Sigmoid colon (tissue), 7 donors: ENCODE results near the gene EXOSC2. TPM values are rescaled to one million over a fixed set of nuclear protein-coding genes. Genes with fewer than 3 reads are reported as not detected.

Source experiments
- DNase-seq: peaks from one replicate; pipeline ENCODE4 v3.0.0-alpha.2; 2019
- H3K27ac ChIP-seq, 4 donors: fragments of 200-600 bp; sonication (generic); one replicate each; pipeline ENCODE4 v1.5.1; 2016 to 2019; ENCODE audit warnings: mild to moderate bottlenecking in 1 of 4
- H3K27me3 ChIP-seq, 3 donors: fragments of 200-600 bp; sonication (generic); one replicate each; pipeline ENCODE4 v1.5.1; 2019; ENCODE audit warnings: mild to moderate bottlenecking in 1 of 3
- H3K36me3 ChIP-seq, 4 donors: fragments of 200-600 bp; sonication (generic); one replicate each; pipeline ENCODE4 v1.5.1; 2016 to 2019
- H3K4me1 ChIP-seq, 4 donors: fragments of 200-600 bp; sonication (generic); one replicate each; pipeline ENCODE4 v1.5.1; 2017 to 2019
- H3K4me3 ChIP-seq, 4 donors: fragments of 200-600 bp; sonication (generic); one replicate each; pipeline ENCODE4 v1.5.1; 2017 to 2019; ENCODE audit warnings: mild to moderate bottlenecking in 2 of 4, moderate library complexity in 1 of 4
- H3K9me3 ChIP-seq, 4 donors: fragments of 200-600 bp in 3 of 4; sonication (generic) in 3 of 4; one replicate each; pipeline versions ENCODE4 v1.5.1 to v1.6.1; 2013 to 2019
- EP300 ChIP-seq, 4 donors: sonication (generic); formaldehyde crosslinking; IDR thresholded peaks; one replicate each; pipeline ENCODE4 v1.6.1; 2017; ENCODE audit warnings: antibody characterized with exemption in 4 of 4
- POLR2A ChIP-seq, 2 donors: fragments of 450-650 bp; IDR thresholded peaks; one replicate each; pipeline ENCODE4 v1.6.1; 2016; ENCODE audit warnings: antibody characterized with exemption in 2 of 2, mild to moderate bottlenecking in 2 of 2, moderate library complexity in 2 of 2
- POLR2AphosphoS5 ChIP-seq, 4 donors: sonication (generic); formaldehyde crosslinking; IDR thresholded peaks; one replicate each; pipeline ENCODE4 v1.6.1; 2017; ENCODE audit warnings: antibody characterized with exemption in 4 of 4
- WGBS, 2 donors: extraction: QIAGEN DNeasy Blood & Tissue Kit; methylation state at CpG; one replicate each; pipeline ENCODE4 v1.1.7; 2013; 5-methylcytosine and 5-hydroxymethylcytosine counted together
- intact Hi-C: fragments of 100-400 bp; cut with DNase I; formaldehyde crosslinking; loops from one replicate; pipeline ENCODE4 v1.15.1; 2023
- polyA plus RNA-seq, 3 donors: library from polyadenylated mRNA; stranded (reverse); fragments of 200-250 nt; gene quantifications; one replicate each; pipeline ENCODE4 v1.2.3, GENCODE V29; 2013
- small RNA-seq, 3 donors: library from RNA; depleted of rRNA; stranded (forward); fragments of <200 nt; gene quantifications; one replicate each; pipeline ENCODE3, GENCODE V24; 2016
- total RNA-seq, 4 donors: library from RNA; depleted of rRNA; stranded (reverse); fragments of >200 nt; gene quantifications; one replicate each; pipeline ENCODE4 v1.1.0, GENCODE V29; 2016
- TF ChIP-seq, protein P1 (sequence below), 4 experiments: fragments of 450-650 bp in 3 of 4; fragments of 200-600 bp in 1 of 4; IDR thresholded peaks; one replicate each; pipeline ENCODE4 v1.5.1; 2016 to 2019; ENCODE audit warnings: antibody characterized with exemption in 4 of 4, mild to moderate bottlenecking in 3 of 4, moderate library complexity in 2 of 4
- donor health status: healthy with polysubstance abuse.
- donor health status: Bipolar disorder and iron deficiency.
- donor health status: healthy.

The EXOSC2 gene
- total and polyA plus RNA-seq, 7 donors = 6.6 to 24.1 (median 12.5) TPM

GRCh38 chr9:130745829-130746228 lies 52.2 kb downstream of the EXOSC2 start:
- Histone ChIP-seq H3K4me1 (no peaks in the 10 kb centered on the region), H3K27me3 (no peaks in the 10 kb centered on the region), H3K4me3 (no peak overlapping the region), H3K9me3 (no peaks in the 10 kb centered on the region), H3K36me3 (no peaks in the 10 kb centered on the region), H3K27ac (no peak overlapping the region)
- 74 to 87% methylated on average over 5 of the region's 5 CpGs for WGBS, 2 donors
- TF ChIP-seq, protein P1, sequence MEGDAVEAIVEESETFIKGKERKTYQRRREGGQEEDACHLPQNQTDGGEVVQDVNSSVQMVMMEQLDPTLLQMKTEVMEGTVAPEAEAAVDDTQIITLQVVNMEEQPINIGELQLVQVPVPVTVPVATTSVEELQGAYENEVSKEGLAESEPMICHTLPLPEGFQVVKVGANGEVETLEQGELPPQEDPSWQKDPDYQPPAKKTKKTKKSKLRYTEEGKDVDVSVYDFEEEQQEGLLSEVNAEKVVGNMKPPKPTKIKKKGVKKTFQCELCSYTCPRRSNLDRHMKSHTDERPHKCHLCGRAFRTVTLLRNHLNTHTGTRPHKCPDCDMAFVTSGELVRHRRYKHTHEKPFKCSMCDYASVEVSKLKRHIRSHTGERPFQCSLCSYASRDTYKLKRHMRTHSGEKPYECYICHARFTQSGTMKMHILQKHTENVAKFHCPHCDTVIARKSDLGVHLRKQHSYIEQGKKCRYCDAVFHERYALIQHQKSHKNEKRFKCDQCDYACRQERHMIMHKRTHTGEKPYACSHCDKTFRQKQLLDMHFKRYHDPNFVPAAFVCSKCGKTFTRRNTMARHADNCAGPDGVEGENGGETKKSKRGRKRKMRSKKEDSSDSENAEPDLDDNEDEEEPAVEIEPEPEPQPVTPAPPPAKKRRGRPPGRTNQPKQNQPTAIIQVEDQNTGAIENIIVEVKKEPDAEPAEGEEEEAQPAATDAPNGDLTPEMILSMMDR (IDR thresholded peaks at IDR 0.05) = no peak
- no peak for TF ChIP-seq EP300 (IDR thresholded peaks at IDR 0.05)
- TF ChIP-seq POLR2A (IDR thresholded peaks at IDR 0.05) = no peak
- TF ChIP-seq POLR2AphosphoS5 (IDR thresholded peaks at IDR 0.05) = no peak
- intact Hi-C loops = no loop called here
- DNase-seq = no peak

- WGBS, 2 donors = 96 to 97% methylated on average over 3 of the region's 3 CpGs
- TF ChIP-seq POLR2A (IDR thresholded peaks at IDR 0.05) (no peak), EP300 (IDR thresholded peaks at IDR 0.05) (no peak), POLR2AphosphoS5 (IDR thresholded peaks at IDR 0.05) (no peak)
- TF ChIP-seq, protein P1 (IDR thresholded peaks at IDR 0.05) = no peak
- H3K36me3 ChIP-seq = no peaks in the 10 kb centered on the region
- no peaks in the 10 kb centered on the region for H3K9me3 ChIP-seq
- no peak for DNase-seq
- no peak overlapping the region for H3K27ac ChIP-seq
- H3K27me3 ChIP-seq = no peaks in the 10 kb centered on the region
- intact Hi-C loops = no loop called here
- no peak overlapping the region for H3K4me3 ChIP-seq
- H3K4me1 ChIP-seq = no peaks in the 10 kb centered on the region
These were observed 53.0 kb downstream of the EXOSC2 start for GRCh38 chr9:130746434-130747212.

GRCh38 chr9:130751631-130752355 lies 58.2 kb downstream of the EXOSC2 start:
- no peak for DNase-seq
- TF ChIP-seq, protein P1 (IDR thresholded peaks at IDR 0.05) = no peak
- TF ChIP-seq POLR2AphosphoS5 (IDR thresholded peaks at IDR 0.05) (no peak), POLR2A (IDR thresholded peaks at IDR 0.05) (no peak), EP300 (IDR thresholded peaks at IDR 0.05) (no peak)
- H3K9me3 ChIP-seq = no peaks in the 10 kb centered on the region
- no peaks in the 10 kb centered on the region for H3K36me3 ChIP-seq
- peaks cover 0 to 15% (median 9%) of the 10 kb centered on the region in 4 donors for H3K4me1 ChIP-seq
- no peak overlapping the region for H3K27ac ChIP-seq
- no peaks in the 10 kb centered on the region for H3K27me3 ChIP-seq
- H3K4me3 ChIP-seq = no peak overlapping the region
- intact Hi-C loops = no loop called here
- 95% methylated on average over 7 of the region's 7 CpGs for WGBS, 2 donors

Small RNA genes within 50 kb of the gene (small RNA-seq; reads per million reads assigned to genes)
- 0 reads per million in 3 donors for gene AL359092.1

Other genes starting within 250 kb of the EXOSC2 start
- gene ASS1, start 248.8 kb upstream of the EXOSC2 start, total RNA-seq = 10 to 100 TPM; 65.8 to 84.2 (median 76.5) TPM
- gene ASS1, start 248.8 kb upstream of the EXOSC2 start, polyA plus RNA-seq = 1,000 to 10,000 TPM in 1 of 3 donors, 100 to 1,000 TPM in 2; 369 to 1,420 (median 483) TPM
- 10 to 100 TPM; 41.3 to 44.4 (median 42.9) TPM for gene FUBP3, start 114.2 kb upstream of the EXOSC2 start, total RNA-seq
- 10 to 100 TPM; 19.4 to 25.7 (median 21.0) TPM for gene FUBP3, start 114.2 kb upstream of the EXOSC2 start, polyA plus RNA-seq
- gene PRDM12, start 29.2 kb upstream of the EXOSC2 start, total RNA-seq = not detected
- gene PRDM12, start 29.2 kb upstream of the EXOSC2 start, polyA plus RNA-seq = not detected
- 100 to 1,000 TPM in 2 of 4 donors, 10 to 100 TPM in 2; 69.6 to 127 (median 101) TPM for gene ABL1, start 141.5 kb downstream of the EXOSC2 start, total RNA-seq
- 10 to 100 TPM; 24.5 to 50.0 (median 31.8) TPM for gene ABL1, start 141.5 kb downstream of the EXOSC2 start, polyA plus RNA-seq
- not detected for gene QRFP, start 203.0 kb downstream of the EXOSC2 start, total RNA-seq
- under 1 TPM in 1 of 3 donors, not detected in 2; 0.20 TPM for gene QRFP, start 203.0 kb downstream of the EXOSC2 start, polyA plus RNA-seq
- gene FIBCD1, start 245.5 kb downstream of the EXOSC2 start, total RNA-seq = under 1 TPM in 1 of 4 donors, not detected in 3; 0.36 TPM
- 10 to 100 TPM in 2 of 3 donors, 1 to 10 TPM in 1; 9.6 to 11.9 (median 11.6) TPM for gene FIBCD1, start 245.5 kb downstream of the EXOSC2 start, polyA plus RNA-seq